HAP-1 (cell line): ENCODE results near the gene MPP7.

ENCODE experiments used
- DNase-seq, 2 experiments: peaks; one replicate each; pipeline ENCODE4 v3.0.0-alpha.2; 2016 to 2020; ENCODE audit warnings: low spot score in 2 of 2
- H3K27me3 ChIP-seq: fragments of 250-450 bp; sonication (Bioruptor Pico); 2 replicates; pipeline ENCODE4 v1.5.1; 2020; ENCODE audit warnings: low read depth, mild to moderate bottlenecking, moderate library complexity
- H3K36me3 ChIP-seq: fragments of 250-450 bp; sonication (Bioruptor Pico); replicated peaks from 2 replicates; pipeline ENCODE4 v1.5.1; 2020; ENCODE audit warnings: mild to moderate bottlenecking
- H3K4me1 ChIP-seq: fragments of 250-450 bp; sonication (Bioruptor Pico); 2 replicates; pipeline ENCODE4 v1.5.1; 2020; ENCODE audit warnings: mild to moderate bottlenecking
- H3K4me3 ChIP-seq: fragments of 250-450 bp; sonication (Bioruptor Pico); 2 replicates; pipeline ENCODE4 v1.5.1; 2020; ENCODE audit warnings: mild to moderate bottlenecking, moderate library complexity
- H3K9me3 ChIP-seq: fragments of 250-450 bp; sonication (Bioruptor Pico); 2 replicates; pipeline ENCODE4 v1.5.1; 2020; ENCODE audit warnings: mild to moderate bottlenecking, moderate library complexity
- in situ Hi-C: fragments of 300-500 bp; cut with MboI; formaldehyde crosslinking; loops from 3 replicates; pipeline ENCODE4 v1.14.3; 2020; ENCODE audit warnings: low sequenced_read_pairs, inconsistent platforms, mixed read lengths

MPP7 gene

GRCh38 chr10:28296023-28296422 is 6.8 kb downstream of the MPP7 start:
- H3K4me1 ChIP-seq: 0 out of 2 replicates have a peak, but pooled peaks cover 3% of the 10 kb centered on the region
- no peaks in the 10 kb centered on the region for H3K9me3 ChIP-seq
- no peak overlapping the region for H3K4me3 ChIP-seq
- DNase-seq: no peak
- in situ Hi-C loops: no loop called here
- H3K36me3 ChIP-seq: no peaks in the 10 kb centered on the region
- H3K27me3 ChIP-seq: no peaks in the 10 kb centered on the region

GRCh38 chr10:28295336-28295735 is 7.5 kb downstream of the MPP7 start:
- in situ Hi-C loops: no loop called here
- H3K4me3 ChIP-seq: no peak overlapping the region
- DNase-seq: no peak
- H3K9me3 ChIP-seq: no peaks in the 10 kb centered on the region
- no peaks in the 10 kb centered on the region for H3K36me3 ChIP-seq
- H3K27me3 ChIP-seq: no peaks in the 10 kb centered on the region
- 0 out of 2 replicates have a peak, but pooled peaks cover 3% of the 10 kb centered on the region for H3K4me1 ChIP-seq

GRCh38 chr10:28294809-28295208 is 8.1 kb downstream of the MPP7 start:
- Histone ChIP-seq H3K36me3 (no peaks in the 10 kb centered on the region), H3K4me1 (0 out of 2 replicates have a peak, but pooled peaks cover 3% of the 10 kb centered on the region), H3K27me3 (no peaks in the 10 kb centered on the region), H3K4me3 (no peak overlapping the region), H3K9me3 (no peaks in the 10 kb centered on the region)
- DNase-seq: no peak
- in situ Hi-C loops: no loop called here

GRCh38 chr10:28294169-28294532 is 8.7 kb downstream of the MPP7 start:
- in situ Hi-C loops: no loop called here

GRCh38 chr10:28293236-28294168 is 9.4 kb downstream of the MPP7 start:
- 0 out of 2 replicates have a peak, but pooled peaks cover 3% of the 10 kb centered on the region for H3K4me1 ChIP-seq
- DNase-seq: peak in 1 of 2 experiments; percentile 23
- no peaks in the 10 kb centered on the region for H3K27me3 ChIP-seq
- H3K9me3 ChIP-seq: no peaks in the 10 kb centered on the region
- in situ Hi-C loops: no loop called here
- no peak overlapping the region for H3K4me3 ChIP-seq
- no peaks in the 10 kb centered on the region for H3K36me3 ChIP-seq

More at GRCh38 chr10:28294169-28294532, 8.7 kb downstream of the MPP7 start:
- Histone ChIP-seq H3K27me3 (no peaks in the 10 kb centered on the region), H3K4me1 (0 out of 2 replicates have a peak, but pooled peaks cover 3% of the 10 kb centered on the region), H3K4me3 (no peak overlapping the region), H3K9me3 (no peaks in the 10 kb centered on the region), H3K36me3 (no peaks in the 10 kb centered on the region)
- DNase-seq: no peak

- Histone ChIP-seq H3K9me3 (no peaks in the 10 kb centered on the region), H3K4me3 (no peak overlapping the region), H3K36me3 (no peaks in the 10 kb centered on the region), H3K27me3 (no peaks in the 10 kb centered on the region), H3K4me1 (0 out of 2 replicates have a peak, but pooled peaks cover 3% of the 10 kb centered on the region)
- no peak for DNase-seq
- in situ Hi-C loops: no loop called here
These were observed 11.0 kb downstream of the MPP7 start for GRCh38 chr10:28291881-28292297.

- no peaks in the 10 kb centered on the region for H3K36me3 ChIP-seq
- H3K4me3 ChIP-seq: no peak overlapping the region
- no peaks in the 10 kb centered on the region for H3K9me3 ChIP-seq
- in situ Hi-C loops: no loop called here
- H3K27me3 ChIP-seq: no peaks in the 10 kb centered on the region
- no peak for DNase-seq
- H3K4me1 ChIP-seq: no peaks in the 10 kb centered on the region
These were observed 17.0 kb downstream of the MPP7 start for GRCh38 chr10:28285816-28286215.

GRCh38 chr10:28284126-28284525 is 18.7 kb downstream of the MPP7 start:
- no peaks in the 10 kb centered on the region for H3K9me3 ChIP-seq
- in situ Hi-C loops: no loop called here
- H3K4me3 ChIP-seq: no peak overlapping the region
- H3K36me3 ChIP-seq: no peaks in the 10 kb centered on the region
- H3K4me1 ChIP-seq: no peaks in the 10 kb centered on the region
- H3K27me3 ChIP-seq: no peaks in the 10 kb centered on the region
- DNase-seq: no peak

- H3K4me1 ChIP-seq: no peaks in the 10 kb centered on the region
- H3K27me3 ChIP-seq: no peaks in the 10 kb centered on the region
- no peaks in the 10 kb centered on the region for H3K9me3 ChIP-seq
- no peak overlapping the region for H3K4me3 ChIP-seq
- in situ Hi-C loops: no loop called here
- DNase-seq: no peak
- H3K36me3 ChIP-seq: no peaks in the 10 kb centered on the region
These were observed 19.6 kb downstream of the MPP7 start for GRCh38 chr10:28283251-28283650.

- no peaks in the 10 kb centered on the region for H3K4me1 ChIP-seq
- no peak for DNase-seq
- H3K4me3 ChIP-seq: no peak overlapping the region
- no peaks in the 10 kb centered on the region for H3K9me3 ChIP-seq
- no peaks in the 10 kb centered on the region for H3K27me3 ChIP-seq
- in situ Hi-C loops: no loop called here
- no peaks in the 10 kb centered on the region for H3K36me3 ChIP-seq
These were observed 20.5 kb downstream of the MPP7 start for GRCh38 chr10:28282336-28282735.

- in situ Hi-C loops: no loop called here
- no peak for DNase-seq
- Histone ChIP-seq H3K36me3 (no peaks in the 10 kb centered on the region), H3K27me3 (no peaks in the 10 kb centered on the region), H3K4me1 (no peaks in the 10 kb centered on the region), H3K9me3 (no peaks in the 10 kb centered on the region), H3K4me3 (no peak overlapping the region)
These were observed 21.0 kb downstream of the MPP7 start for GRCh38 chr10:28281726-28282315.

- Histone ChIP-seq H3K27me3 (no peaks in the 10 kb centered on the region), H3K36me3 (no peaks in the 10 kb centered on the region), H3K4me1 (0 out of 2 replicates have a peak, but pooled peaks cover 3% of the 10 kb centered on the region), H3K4me3 (no peak overlapping the region), H3K9me3 (no peaks in the 10 kb centered on the region)
- in situ Hi-C loops: no loop called here
- DNase-seq: no peak
These were observed 22.2 kb downstream of the MPP7 start for GRCh38 chr10:28280652-28281051.

- no peaks in the 10 kb centered on the region for H3K9me3 ChIP-seq
- in situ Hi-C loops: no loop called here
These were observed 23.0 kb downstream of the MPP7 start for GRCh38 chr10:28279878-28280277.

GRCh38 chr10:28278842-28279241 is 24.0 kb downstream of the MPP7 start:
- Histone ChIP-seq H3K36me3 (no peaks in the 10 kb centered on the region), H3K9me3 (no peaks in the 10 kb centered on the region), H3K27me3 (no peaks in the 10 kb centered on the region), H3K4me3 (no peak overlapping the region), H3K4me1 (0 out of 2 replicates have a peak, but pooled peaks cover 3% of the 10 kb centered on the region)
- DNase-seq: no peak
- in situ Hi-C loops: no loop called here

More at GRCh38 chr10:28279878-28280277, 23.0 kb downstream of the MPP7 start:
- DNase-seq: no peak
- H3K27me3 ChIP-seq: no peaks in the 10 kb centered on the region
- no peaks in the 10 kb centered on the region for H3K36me3 ChIP-seq
- H3K4me1 ChIP-seq: 0 out of 2 replicates have a peak, but pooled peaks cover 3% of the 10 kb centered on the region
- no peak overlapping the region for H3K4me3 ChIP-seq
